Esophagus squamous epithelium (tissue), 4 donors: Measurements from ENCODE around the gene NOTCH2NLA.
"Not testable (repeated sequence)": the region's sequence is repeated elsewhere in the genome, so short reads cannot be mapped to it uniquely, and the experiment has no call there.

ENCODE experiments used
- POLR2A ChIP-seq, 4 donors: fragments of 450-650 bp; IDR thresholded peaks; one replicate each; pipeline ENCODE4 v1.6.1; 2017; ENCODE audit warnings: antibody characterized with exemption in 4 of 4, mild to moderate bottlenecking in 4 of 4, moderate library complexity in 3 of 4
- TF ChIP-seq, protein P1 (sequence below), 6 experiments: fragments of 450-650 bp in 4 of 6; fragments of 200-600 bp in 2 of 6; sonication (generic) in 2 of 6; IDR thresholded peaks; one replicate each; pipeline ENCODE4 v1.5.1; 2016 to 2019; ENCODE audit warnings: antibody characterized with exemption in 6 of 6, mild to moderate bottlenecking in 4 of 6, moderate library complexity in 4 of 6

DNA sequence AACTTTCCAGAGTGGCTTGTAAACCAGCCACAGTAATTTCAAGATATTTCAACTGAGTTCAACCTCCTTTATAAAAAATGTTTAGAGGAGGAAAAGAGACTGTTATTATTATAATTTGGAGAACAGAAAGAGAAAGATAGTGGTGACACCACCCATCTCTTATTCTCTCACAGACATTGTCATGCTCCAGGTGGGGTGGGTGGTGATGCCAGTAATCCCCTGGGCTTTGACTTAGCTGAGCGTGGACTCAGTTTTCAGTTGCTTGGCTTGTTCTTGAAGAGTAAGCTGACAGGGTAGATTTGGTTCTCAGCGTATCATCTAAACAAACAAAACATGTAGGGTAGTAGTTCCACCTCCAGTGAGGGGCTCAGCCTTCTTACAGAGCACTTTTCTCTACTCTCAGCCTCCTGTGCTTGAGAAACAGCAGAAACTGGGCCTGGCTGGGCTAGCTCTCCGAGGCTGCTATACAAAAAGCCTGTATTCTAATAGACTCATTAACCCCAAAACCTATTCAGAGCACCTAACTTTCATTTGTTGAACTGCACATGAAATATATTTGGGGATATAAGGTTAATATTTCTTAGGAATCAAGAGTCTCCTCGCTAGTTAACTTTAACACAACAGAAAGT, 25.9 kb upstream of the NOTCH2NLA start:
- TF ChIP-seq, protein P1, sequence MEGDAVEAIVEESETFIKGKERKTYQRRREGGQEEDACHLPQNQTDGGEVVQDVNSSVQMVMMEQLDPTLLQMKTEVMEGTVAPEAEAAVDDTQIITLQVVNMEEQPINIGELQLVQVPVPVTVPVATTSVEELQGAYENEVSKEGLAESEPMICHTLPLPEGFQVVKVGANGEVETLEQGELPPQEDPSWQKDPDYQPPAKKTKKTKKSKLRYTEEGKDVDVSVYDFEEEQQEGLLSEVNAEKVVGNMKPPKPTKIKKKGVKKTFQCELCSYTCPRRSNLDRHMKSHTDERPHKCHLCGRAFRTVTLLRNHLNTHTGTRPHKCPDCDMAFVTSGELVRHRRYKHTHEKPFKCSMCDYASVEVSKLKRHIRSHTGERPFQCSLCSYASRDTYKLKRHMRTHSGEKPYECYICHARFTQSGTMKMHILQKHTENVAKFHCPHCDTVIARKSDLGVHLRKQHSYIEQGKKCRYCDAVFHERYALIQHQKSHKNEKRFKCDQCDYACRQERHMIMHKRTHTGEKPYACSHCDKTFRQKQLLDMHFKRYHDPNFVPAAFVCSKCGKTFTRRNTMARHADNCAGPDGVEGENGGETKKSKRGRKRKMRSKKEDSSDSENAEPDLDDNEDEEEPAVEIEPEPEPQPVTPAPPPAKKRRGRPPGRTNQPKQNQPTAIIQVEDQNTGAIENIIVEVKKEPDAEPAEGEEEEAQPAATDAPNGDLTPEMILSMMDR (IDR thresholded peaks at IDR 0.05) = not testable (repeated sequence)
- TF ChIP-seq POLR2A (IDR thresholded peaks at IDR 0.05) = not testable (repeated sequence)
